GM10266 (cell line): ENCODE results near the gene SYNDIG1L.

ENCODE experiments used
- DNase-seq: peaks from one replicate; pipeline ENCODE4 v3.0.0; 2012; ENCODE audit errors: extremely low spot score
- CTCF ChIP-seq: IDR thresholded peaks from 2 replicates; pipeline ENCODE4 v1.5.1; 2012; ENCODE audit warnings: mild to moderate bottlenecking, low read depth; ENCODE audit not compliant: control insufficient read depth, insufficient read depth; ENCODE audit errors: missing control alignments

SYNDIG1L gene

GRCh38 chr14:74434294-74434693 lies 8.3 kb upstream of the SYNDIG1L start:
- no peak for TF ChIP-seq CTCF

GRCh38 chr14:74429991-74430390 lies 4.0 kb upstream of the SYNDIG1L start:
- DNase-seq: no peak
- no peak for TF ChIP-seq CTCF

More at GRCh38 chr14:74434294-74434693, 8.3 kb upstream of the SYNDIG1L start:
- no peak for DNase-seq

GRCh38 chr14:74429221-74429691 lies 3.2 kb upstream of the SYNDIG1L start:
- no peak for TF ChIP-seq CTCF
- DNase-seq: no peak

GRCh38 chr14:74427651-74428050 lies 1.6 kb upstream of the SYNDIG1L start:
- no peak for TF ChIP-seq CTCF
- DNase-seq: no peak

- DNase-seq: peak; percentile 87
- no peak for TF ChIP-seq CTCF
These were observed 347 bp downstream of the SYNDIG1L start for GRCh38 chr14:74425525-74426201.

GRCh38 chr14:74424606-74425005 lies 1.4 kb downstream of the SYNDIG1L start:
- no peak for TF ChIP-seq CTCF
- DNase-seq: no peak

- no peak for TF ChIP-seq CTCF
These were observed 2.8 kb downstream of the SYNDIG1L start for GRCh38 chr14:74423246-74423645.

More at GRCh38 chr14:74423246-74423645, 2.8 kb downstream of the SYNDIG1L start:
- DNase-seq: no peak
